WTC11 (cell line): ENCODE measurements around the gene ITPR2. TPM values are rescaled to one million over a fixed set of nuclear protein-coding genes. Genes with fewer than 3 reads are reported as not detected.

Experiments
- ATAC-seq: fragments of 200-7000 bp; cut with Tn5 transposase; 2 replicates; pipeline ENCODE4 v1.10.0; 2021; ENCODE audit warnings: mild to moderate bottlenecking, moderate library complexity
- CTCF ChIA-PET: fragments of 300-600 bp; sonication (Branson Sonifier 250); formaldehyde crosslinking; loops from one replicate; lab custom pipeline; 2021; ENCODE audit warnings: antibody characterized with exemption; lab: Charles Lee
- POLR2A ChIA-PET: fragments of 350-600 bp; sonication (Branson Sonifier 250); formaldehyde crosslinking; loops from one replicate; lab custom pipeline; 2021; ENCODE audit warnings: antibody characterized with exemption; lab: Charles Lee
- DNase-seq: peaks from one replicate; pipeline ENCODE4 v3.0.0; 2021; ENCODE audit warnings: low spot score
- H3K27ac Mint-ChIP-seq: 2 replicates; pipeline ENCODE4 v1.8.0; 2021; ENCODE audit warnings: mixed read lengths
- H3K27me3 Mint-ChIP-seq: 2 replicates; pipeline ENCODE4 v1.8.0; 2021; ENCODE audit warnings: low read depth, mild to moderate bottlenecking, moderate library complexity, mixed read lengths
- H3K36me3 Mint-ChIP-seq: 2 replicates; pipeline ENCODE4 v1.8.0; 2021; ENCODE audit warnings: mixed read lengths
- H3K4me1 Mint-ChIP-seq: 2 replicates; pipeline ENCODE4 v1.8.0; 2022; ENCODE audit warnings: mixed read lengths
- H3K4me3 Mint-ChIP-seq: 2 replicates; pipeline ENCODE4 v1.8.0; 2021; ENCODE audit warnings: mild to moderate bottlenecking, moderate library complexity, mixed read lengths
- H3K9me3 Mint-ChIP-seq: 2 replicates; pipeline ENCODE4 v1.8.0; 2021; ENCODE audit warnings: mixed read lengths
- ATF3 ChIP-seq: sonication (generic); formaldehyde crosslinking; conservative IDR thresholded peaks from 2 replicates; pipeline ENCODE4 v1.8.1; 2022; ENCODE audit warnings: mild to moderate bottlenecking, missing genetic modification reagents
- CBFB ChIP-seq: sonication (generic); formaldehyde crosslinking; IDR thresholded peaks from 2 replicates; pipeline ENCODE4 v1.8.1; 2022; ENCODE audit warnings: mild to moderate bottlenecking, low read depth, missing genetic modification reagents
- CREM ChIP-seq: sonication (generic); formaldehyde crosslinking; IDR thresholded peaks from 2 replicates; pipeline ENCODE4 v1.8.1; 2022; ENCODE audit warnings: mild to moderate bottlenecking, missing genetic modification reagents, moderate library complexity
- E2F1 ChIP-seq: sonication (generic); formaldehyde crosslinking; IDR thresholded peaks from 2 replicates; pipeline ENCODE4 v1.8.0; 2022; ENCODE audit warnings: mild to moderate bottlenecking, missing genetic modification reagents
- ESRRA ChIP-seq: sonication (generic); formaldehyde crosslinking; IDR thresholded peaks from 2 replicates; pipeline ENCODE4 v1.8.1; 2022; ENCODE audit warnings: mild to moderate bottlenecking, missing genetic modification reagents, borderline replicate concordance
- FOXP1 ChIP-seq: sonication (generic); formaldehyde crosslinking; IDR thresholded peaks from 2 replicates; pipeline ENCODE4 v1.8.0; 2022; ENCODE audit warnings: missing genetic modification reagents, mild to moderate bottlenecking, moderate library complexity, borderline replicate concordance
- PRRX2 ChIP-seq: fragments of 250-450 bp; sonication (Bioruptor Pico); IDR thresholded peaks from 2 replicates; pipeline ENCODE4 v1.8.0; 2021; ENCODE audit warnings: mild to moderate bottlenecking
- RELA ChIP-seq: sonication (generic); formaldehyde crosslinking; IDR thresholded peaks from 2 replicates; pipeline ENCODE4 v1.8.1; 2022; ENCODE audit warnings: missing genetic modification reagents, mild to moderate bottlenecking, borderline replicate concordance
- SMAD3 ChIP-seq: sonication (generic); formaldehyde crosslinking; IDR thresholded peaks from 2 replicates; pipeline ENCODE4 v1.8.0; 2022; ENCODE audit warnings: missing genetic modification reagents, mild to moderate bottlenecking, borderline replicate concordance
- USF1 ChIP-seq: sonication (generic); formaldehyde crosslinking; IDR thresholded peaks from 2 replicates; pipeline ENCODE4 v1.8.0; 2022; ENCODE audit warnings: mild to moderate bottlenecking, missing genetic modification reagents
- USF2 ChIP-seq: sonication (generic); formaldehyde crosslinking; IDR thresholded peaks from 2 replicates; pipeline ENCODE4 v1.8.1; 2023; ENCODE audit warnings: mild to moderate bottlenecking, missing genetic modification reagents, moderate library complexity
- ZNF121 ChIP-seq: sonication (generic); formaldehyde crosslinking; IDR thresholded peaks from 2 replicates; pipeline ENCODE4 v1.8.0; 2023; ENCODE audit warnings: missing genetic modification reagents
- total RNA-seq: library from RNA; stranded (reverse); gene quantifications from 3 replicates; pipeline ENCODE4 v1.2.3, GENCODE V29; 2021
- TF ChIP-seq, protein P1 (sequence below): fragments of 250-450 bp; sonication (Bioruptor Pico); IDR thresholded peaks from 2 replicates; pipeline ENCODE4 v1.8.0; 2021; ENCODE audit warnings: mild to moderate bottlenecking
- TF ChIP-seq, protein P2 (sequence below): fragments of 250-450 bp; sonication (Bioruptor Pico); IDR thresholded peaks from 2 replicates; pipeline ENCODE4 v2.1.2; 2022; ENCODE audit warnings: mild to moderate bottlenecking, moderate library complexity
- TF ChIP-seq, protein P3 (sequence below): sonication (generic); formaldehyde crosslinking; IDR thresholded peaks from 2 replicates; pipeline ENCODE4 v1.8.1; 2022; ENCODE audit warnings: low read depth, mild to moderate bottlenecking, moderate library complexity, missing genetic modification reagents, borderline replicate concordance
- TF ChIP-seq, protein P4 (sequence below): fragments of 200-600 bp; IDR thresholded peaks from 2 replicates; pipeline ENCODE4 v1.8.0; 2022; ENCODE audit warnings: antibody characterized with exemption

The ITPR2 gene
- total RNA-seq, 1 experiment from 2014 or later, result 50.7 TPM

- Mint-ChIP-seq H3K27me3 (no peaks in the 10 kb centered on the region), H3K4me3 (no peak overlapping the region), H3K4me1 (peaks cover 4% of the 10 kb centered on the region), H3K27ac (no peak overlapping the region), H3K9me3 (peaks cover 9% of the 10 kb centered on the region), H3K36me3 (peaks cover 8% of the 10 kb centered on the region)
- no peak for ATAC-seq
- POLR2A ChIA-PET, result no interaction called here
- CTCF ChIA-PET, result interaction anchor here (1.6 kb wide), 1 partner anchor 10 kb away, joined by 3 read pairs; no protein-coding TSS in a partner anchor
- no peak for TF ChIP-seq USF1 (CRISPR knock-in tag)
- TF ChIP-seq ZNF121, result no peak
- no peak for TF ChIP-seq CREM (CRISPR knock-in tag)
- TF ChIP-seq E2F1 (CRISPR knock-in tag), result no peak
- no peak for DNase-seq
Observed at GRCh38 chr12:26378711-26379110, 454.3 kb downstream of the ITPR2 start.

DNA sequence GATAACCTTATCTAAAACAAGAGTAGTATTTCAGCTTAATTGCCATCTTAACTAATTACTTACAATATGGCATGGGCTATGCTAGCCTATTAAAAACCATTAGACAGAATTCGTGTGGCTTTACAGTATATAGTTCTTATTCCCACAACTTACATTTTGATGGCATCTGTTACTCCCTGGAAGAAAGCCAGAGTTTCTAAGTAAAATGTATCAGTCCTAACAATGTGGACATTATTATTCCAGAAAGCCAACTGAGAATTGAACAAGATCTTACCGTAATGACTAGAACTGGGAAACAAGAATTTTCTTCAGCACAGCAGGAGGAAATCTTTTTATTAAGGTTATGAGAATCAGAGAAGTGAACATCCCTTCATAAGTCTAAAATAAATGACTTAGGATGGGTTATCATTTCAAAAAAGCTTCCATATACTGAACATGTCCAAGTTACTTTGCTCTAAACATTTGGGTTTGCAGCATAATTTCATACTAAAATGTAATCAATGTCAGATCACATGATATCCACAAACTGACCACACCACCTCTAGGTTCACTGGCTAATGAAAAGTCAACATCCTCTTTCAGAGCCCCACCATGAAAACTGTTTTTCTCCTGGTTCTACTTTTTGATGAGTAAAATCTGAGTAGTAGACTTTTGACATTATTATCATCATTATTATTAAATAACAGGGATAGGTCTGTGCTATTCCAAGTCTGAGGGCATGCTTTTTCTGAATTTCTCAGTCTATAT lies 457.9 kb downstream of the ITPR2 start:
- DNase-seq (no peak), ATAC-seq (no peak)
- H3K36me3 Mint-ChIP-seq, result no peaks in the 10 kb centered on the region
- H3K27me3 Mint-ChIP-seq, result no peaks in the 10 kb centered on the region
- ChIA-PET POLR2A (interaction anchor here (0.9 kb wide), 1 partner anchor 16 kb away, joined by 3 read pairs; no protein-coding TSS in a partner anchor), CTCF (no interaction called here)
- H3K4me3 Mint-ChIP-seq, result no peak overlapping the region
- no peaks in the 10 kb centered on the region for H3K9me3 Mint-ChIP-seq
- H3K27ac Mint-ChIP-seq, result no peak overlapping the region
- H3K4me1 Mint-ChIP-seq, result peaks cover 4% of the 10 kb centered on the region
- TF ChIP-seq PRRX2 (CRISPR knock-in tag), result no peak

- Mint-ChIP-seq H3K27ac (no peak overlapping the region), H3K4me1 (peaks cover 3% of the 10 kb centered on the region), H3K36me3 (no peaks in the 10 kb centered on the region), H3K4me3 (no peak overlapping the region), H3K27me3 (no peaks in the 10 kb centered on the region), H3K9me3 (no peaks in the 10 kb centered on the region)
- ChIA-PET POLR2A (interaction anchor here (0.6 kb wide), 1 partner anchor 136 kb away, joined by 3 read pairs; no protein-coding TSS in a partner anchor), CTCF (no interaction called here)
- ATAC-seq (no peak), DNase-seq (no peak)
- TF ChIP-seq RELA (CRISPR knock-in tag) (no peak), CBFB (CRISPR knock-in tag) (no peak), ESRRA (no peak), USF2 (CRISPR knock-in tag) (no peak), SMAD3 (no peak), FOXP1 (no peak), ATF3 (CRISPR knock-in tag) (no peak)
- TF ChIP-seq, protein P1, sequence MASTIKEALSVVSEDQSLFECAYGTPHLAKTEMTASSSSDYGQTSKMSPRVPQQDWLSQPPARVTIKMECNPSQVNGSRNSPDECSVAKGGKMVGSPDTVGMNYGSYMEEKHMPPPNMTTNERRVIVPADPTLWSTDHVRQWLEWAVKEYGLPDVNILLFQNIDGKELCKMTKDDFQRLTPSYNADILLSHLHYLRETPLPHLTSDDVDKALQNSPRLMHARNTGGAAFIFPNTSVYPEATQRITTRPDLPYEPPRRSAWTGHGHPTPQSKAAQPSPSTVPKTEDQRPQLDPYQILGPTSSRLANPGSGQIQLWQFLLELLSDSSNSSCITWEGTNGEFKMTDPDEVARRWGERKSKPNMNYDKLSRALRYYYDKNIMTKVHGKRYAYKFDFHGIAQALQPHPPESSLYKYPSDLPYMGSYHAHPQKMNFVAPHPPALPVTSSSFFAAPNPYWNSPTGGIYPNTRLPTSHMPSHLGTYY (CRISPR knock-in tag), result no peak
- TF ChIP-seq, protein P2, sequence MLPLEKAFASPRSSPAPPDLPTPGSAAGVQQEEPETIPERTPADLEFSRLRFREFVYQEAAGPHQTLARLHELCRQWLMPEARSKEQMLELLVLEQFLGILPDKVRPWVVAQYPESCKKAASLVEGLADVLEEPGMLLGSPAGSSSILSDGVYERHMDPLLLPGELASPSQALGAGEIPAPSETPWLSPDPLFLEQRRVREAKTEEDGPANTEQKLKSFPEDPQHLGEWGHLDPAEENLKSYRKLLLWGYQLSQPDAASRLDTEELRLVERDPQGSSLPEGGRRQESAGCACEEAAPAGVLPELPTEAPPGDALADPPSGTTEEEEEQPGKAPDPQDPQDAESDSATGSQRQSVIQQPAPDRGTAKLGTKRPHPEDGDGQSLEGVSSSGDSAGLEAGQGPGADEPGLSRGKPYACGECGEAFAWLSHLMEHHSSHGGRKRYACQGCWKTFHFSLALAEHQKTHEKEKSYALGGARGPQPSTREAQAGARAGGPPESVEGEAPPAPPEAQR, result no peak
- TF ChIP-seq, protein P3, sequence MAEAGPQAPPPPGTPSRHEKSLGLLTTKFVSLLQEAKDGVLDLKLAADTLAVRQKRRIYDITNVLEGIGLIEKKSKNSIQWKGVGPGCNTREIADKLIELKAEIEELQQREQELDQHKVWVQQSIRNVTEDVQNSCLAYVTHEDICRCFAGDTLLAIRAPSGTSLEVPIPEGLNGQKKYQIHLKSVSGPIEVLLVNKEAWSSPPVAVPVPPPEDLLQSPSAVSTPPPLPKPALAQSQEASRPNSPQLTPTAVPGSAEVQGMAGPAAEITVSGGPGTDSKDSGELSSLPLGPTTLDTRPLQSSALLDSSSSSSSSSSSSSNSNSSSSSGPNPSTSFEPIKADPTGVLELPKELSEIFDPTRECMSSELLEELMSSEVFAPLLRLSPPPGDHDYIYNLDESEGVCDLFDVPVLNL (CRISPR knock-in tag), result no peak
- TF ChIP-seq, protein P4, sequence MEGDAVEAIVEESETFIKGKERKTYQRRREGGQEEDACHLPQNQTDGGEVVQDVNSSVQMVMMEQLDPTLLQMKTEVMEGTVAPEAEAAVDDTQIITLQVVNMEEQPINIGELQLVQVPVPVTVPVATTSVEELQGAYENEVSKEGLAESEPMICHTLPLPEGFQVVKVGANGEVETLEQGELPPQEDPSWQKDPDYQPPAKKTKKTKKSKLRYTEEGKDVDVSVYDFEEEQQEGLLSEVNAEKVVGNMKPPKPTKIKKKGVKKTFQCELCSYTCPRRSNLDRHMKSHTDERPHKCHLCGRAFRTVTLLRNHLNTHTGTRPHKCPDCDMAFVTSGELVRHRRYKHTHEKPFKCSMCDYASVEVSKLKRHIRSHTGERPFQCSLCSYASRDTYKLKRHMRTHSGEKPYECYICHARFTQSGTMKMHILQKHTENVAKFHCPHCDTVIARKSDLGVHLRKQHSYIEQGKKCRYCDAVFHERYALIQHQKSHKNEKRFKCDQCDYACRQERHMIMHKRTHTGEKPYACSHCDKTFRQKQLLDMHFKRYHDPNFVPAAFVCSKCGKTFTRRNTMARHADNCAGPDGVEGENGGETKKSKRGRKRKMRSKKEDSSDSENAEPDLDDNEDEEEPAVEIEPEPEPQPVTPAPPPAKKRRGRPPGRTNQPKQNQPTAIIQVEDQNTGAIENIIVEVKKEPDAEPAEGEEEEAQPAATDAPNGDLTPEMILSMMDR, result no peak
Observed at GRCh38 chr12:26373606-26374495, 459.1 kb downstream of the ITPR2 start.
